HepG2 (cell line): ENCODE results near the gene HDAC10. TPM values are rescaled to one million over a fixed set of nuclear protein-coding genes. Genes with fewer than 3 reads are reported as not detected.

Source experiments
- ATAC-seq: fragments of 200-7000 bp; cut with Tn5 transposase; 3 replicates; pipeline ENCODE4 v1.9.1; 2020; ENCODE audit warnings: mild to moderate bottlenecking, moderate library complexity
- BruUV-seq: library from RNA; stranded (reverse); fragments of 400-500 nt; replicated peaks from 2 replicates; lab custom pipeline; 2021; lab: Mats Ljungman, UMichigan
- CTCF ChIA-PET: fragments of 300-600 bp; formaldehyde crosslinking; extraction: SDS; loops from one replicate; lab custom pipeline; 2021; ENCODE audit warnings: low total read pairs, inconsistent platforms, low intra/inter-chr PET ratio; lab: Yijun Ruan, JAX
- POLR2A ChIA-PET: fragments of 350-600 bp; sonication (Branson Sonifier 250); formaldehyde crosslinking; loops from one replicate; lab custom pipeline; 2020; ENCODE audit warnings: antibody characterized with exemption, inconsistent platforms; lab: Yijun Ruan, JAX
- DNase-seq: peaks from one replicate; pipeline ENCODE4 v3.0.0-alpha.2; 2015; ENCODE audit warnings: low spot score
- FAIRE-seq: peaks from 3 replicates; lab custom pipeline; 2011; peaks lifted over from hg19 to GRCh38; lab: Jason Lieb, UNC
- H2AFZ ChIP-seq: one replicate; pipeline ENCODE4 v1.6.1; 2011; ENCODE audit warnings: low read length, inconsistent platforms
- H3K27ac ChIP-seq: fragments of 300-600 bp; 3 replicates; pipeline ENCODE4 v1.8.0; 2011; ENCODE audit warnings: mixed run types, mild to moderate bottlenecking, mixed read lengths, low read length, inconsistent platforms; ENCODE audit not compliant: insufficient read depth; ENCODE audit errors: extremely low read length
- H3K27me3 ChIP-seq, 2 experiments: fragments of 200-600 bp in 1 of 2; 2 replicates in 1 of 2; 3 replicates in 1 of 2; pipeline versions ENCODE4 v1.6.0 to v1.8.0; 2011; ENCODE audit warnings: low read length in 2 of 2, mild to moderate bottlenecking in 2 of 2, moderate library complexity in 2 of 2, inconsistent platforms in 1 of 2; ENCODE audit not compliant: insufficient read depth in 2 of 2, control insufficient read depth in 1 of 2
- H3K36me3 ChIP-seq, 2 experiments: fragments of 200-600 bp in 1 of 2; replicated peaks in 1 of 2; 2 replicates in 1 of 2; 3 replicates in 1 of 2; pipeline versions ENCODE4 v1.5.1 to v1.8.0; 2011; ENCODE audit warnings: low read length in 2 of 2, inconsistent platforms in 1 of 2; ENCODE audit not compliant: insufficient read depth in 2 of 2, control insufficient read depth in 1 of 2
- H3K4me1 ChIP-seq: 2 replicates; pipeline ENCODE4 v1.5.1; 2012; ENCODE audit warnings: low read length, inconsistent platforms; ENCODE audit not compliant: insufficient read depth
- H3K4me2 ChIP-seq: 2 replicates; pipeline ENCODE4 v1.6.0; 2011; ENCODE audit warnings: low read depth, low read length, inconsistent platforms
- H3K4me3 ChIP-seq, 3 experiments: fragments of 200-600 bp in 1 of 3; sonication (generic), shearing (Covaris generic) in 1 of 3; replicated peaks in 1 of 3; 2 replicates each; pipeline ENCODE4 v1.5.1; 2011 to 2016; ENCODE audit warnings: low read length in 3 of 3, inconsistent platforms in 2 of 3, low read depth in 2 of 3, mild to moderate bottlenecking in 2 of 3, control low read depth in 1 of 3, mixed read lengths in 1 of 3; ENCODE audit not compliant: insufficient read depth in 1 of 3
- H3K79me2 ChIP-seq: one replicate; pipeline ENCODE4 v1.6.1; 2011; ENCODE audit warnings: low read length, inconsistent platforms; ENCODE audit not compliant: insufficient read depth
- H3K9ac ChIP-seq: 2 replicates; pipeline ENCODE4 v1.6.0; 2011; ENCODE audit warnings: mild to moderate bottlenecking, low read depth, low read length, inconsistent platforms; ENCODE audit not compliant: insufficient read depth
- H3K9me3 ChIP-seq: 2 replicates; pipeline ENCODE4 v1.5.1; 2012; ENCODE audit warnings: mild to moderate bottlenecking, low read length
- H4K20me1 ChIP-seq: 2 replicates; pipeline ENCODE4 v1.6.0; 2011; ENCODE audit warnings: inconsistent platforms, mild to moderate bottlenecking, low read length, moderate library complexity; ENCODE audit not compliant: insufficient read depth
- FOXA1 ChIP-seq, 2 experiments: fragments of 450-650 bp in 1 of 2; sonication (generic) in 1 of 2; formaldehyde crosslinking in 1 of 2; IDR thresholded peaks; 2 replicates each; pipeline versions ENCODE4 v1.4.0 to v1.6.1; 2016 to 2020; ENCODE audit warnings: missing genetic modification reagents in 1 of 2
- POLR2A ChIP-seq, 2 experiments: IDR thresholded peaks; 2 replicates each; pipeline ENCODE4 v1.6.1; 2011; ENCODE audit warnings: low read depth in 2 of 2, low read length in 2 of 2, mild to moderate bottlenecking in 1 of 2, moderate library complexity in 1 of 2; ENCODE audit not compliant: insufficient read depth in 1 of 2
- WGBS: methylation state at CpG from one replicate; pipeline ENCODE4 v1.1.6; 2017; ENCODE audit warnings: low lambda C conversion rate; 5-methylcytosine and 5-hydroxymethylcytosine counted together
- in situ Hi-C: cut with HindIII; loops from 2 replicates; pipeline ENCODE4 v1.10.0; 2017; ENCODE audit warnings: low pct_unique_long_range_greater_than_20kb; ENCODE audit not compliant: extremely low pct_ligation_motif_present
- intact Hi-C: fragments of 100-400 bp; cut with micrococcal nuclease; formaldehyde crosslinking; loops from one replicate; pipeline ENCODE4 v1.10.0; 2022; ENCODE audit not compliant: unreplicated experiment
- polyA plus RNA-seq, 8 experiments: library from polyadenylated mRNA; depleted of rRNA in 3 of 8; stranded (reverse) in 7 of 8; unstranded in 1 of 8; fragments of >200 nt; fragmentation: Illumina TruSeq in 4 of 8; extraction: Trizol in 4 of 8; gene quantifications; 2 replicates each; pipeline versions ENCODE4 v1.2.1 to v1.2.3, GENCODE V29; 2011 to 2016; ENCODE audit warnings: low read depth in 4 of 8, missing spikeins in 1 of 8, mixed read lengths in 1 of 8; ENCODE audit not compliant: insufficient read depth in 1 of 8
- total RNA-seq, 5 experiments: library from RNA; depleted of rRNA; stranded (reverse); fragments of >200 nt; fragmentation: Illumina TruSeq; extraction: Trizol; gene quantifications; 2 replicates each; pipeline ENCODE4 v1.2.3, GENCODE V29; 2016; ENCODE audit warnings: low read depth in 1 of 5
- TF ChIP-seq, protein P1 (sequence below): sonication (generic); formaldehyde crosslinking; IDR thresholded peaks from 2 replicates; pipeline ENCODE4 v1.5.0; 2020; ENCODE audit warnings: mild to moderate bottlenecking, missing genetic modification reagents, moderate library complexity
- TF ChIP-seq, protein P2 (sequence below): sonication (generic); formaldehyde crosslinking; IDR thresholded peaks from 2 replicates; pipeline ENCODE4 v1.5.0; 2020; ENCODE audit warnings: missing genetic modification reagents

Gene HDAC10
- total and polyA plus RNA-seq, 2 of the 13 experiments (the other 11 are each of a cell fraction or from before 2014, with no cell fraction given) = 13.9 to 14.9 TPM

- no peaks in the 10 kb centered on the region; a peak in 1 of 5 replicates for H3K27me3 ChIP-seq
- in situ Hi-C loops (no loop called here), intact Hi-C loops (no loop called here)
- no peak overlapping the region for H3K27ac ChIP-seq
- H3K4me1 ChIP-seq = peaks cover 42% of the 10 kb centered on the region
- H3K9me3 ChIP-seq = no peaks in the 10 kb centered on the region
- H3K9ac ChIP-seq = peak overlapping the region; percentile 85
- no TSS peak for BruUV-seq
- H3K4me3 ChIP-seq = peak overlapping the region in 2 of 3 experiments; percentile 89 to 98; a peak in 2 of 6 replicates
- 90% methylated on average over 12 of the region's 20 CpGs for WGBS
- CTCF ChIA-PET = no interaction called here
- TF ChIP-seq, protein P1, sequence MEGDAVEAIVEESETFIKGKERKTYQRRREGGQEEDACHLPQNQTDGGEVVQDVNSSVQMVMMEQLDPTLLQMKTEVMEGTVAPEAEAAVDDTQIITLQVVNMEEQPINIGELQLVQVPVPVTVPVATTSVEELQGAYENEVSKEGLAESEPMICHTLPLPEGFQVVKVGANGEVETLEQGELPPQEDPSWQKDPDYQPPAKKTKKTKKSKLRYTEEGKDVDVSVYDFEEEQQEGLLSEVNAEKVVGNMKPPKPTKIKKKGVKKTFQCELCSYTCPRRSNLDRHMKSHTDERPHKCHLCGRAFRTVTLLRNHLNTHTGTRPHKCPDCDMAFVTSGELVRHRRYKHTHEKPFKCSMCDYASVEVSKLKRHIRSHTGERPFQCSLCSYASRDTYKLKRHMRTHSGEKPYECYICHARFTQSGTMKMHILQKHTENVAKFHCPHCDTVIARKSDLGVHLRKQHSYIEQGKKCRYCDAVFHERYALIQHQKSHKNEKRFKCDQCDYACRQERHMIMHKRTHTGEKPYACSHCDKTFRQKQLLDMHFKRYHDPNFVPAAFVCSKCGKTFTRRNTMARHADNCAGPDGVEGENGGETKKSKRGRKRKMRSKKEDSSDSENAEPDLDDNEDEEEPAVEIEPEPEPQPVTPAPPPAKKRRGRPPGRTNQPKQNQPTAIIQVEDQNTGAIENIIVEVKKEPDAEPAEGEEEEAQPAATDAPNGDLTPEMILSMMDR = no peak
- TF ChIP-seq, protein P2, sequence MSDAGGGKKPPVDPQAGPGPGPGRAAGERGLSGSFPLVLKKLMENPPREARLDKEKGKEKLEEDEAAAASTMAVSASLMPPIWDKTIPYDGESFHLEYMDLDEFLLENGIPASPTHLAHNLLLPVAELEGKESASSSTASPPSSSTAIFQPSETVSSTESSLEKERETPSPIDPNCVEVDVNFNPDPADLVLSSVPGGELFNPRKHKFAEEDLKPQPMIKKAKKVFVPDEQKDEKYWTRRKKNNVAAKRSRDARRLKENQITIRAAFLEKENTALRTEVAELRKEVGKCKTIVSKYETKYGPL (CRISPR knock-in tag) = no peak
- TF ChIP-seq FOXA1 (IDR thresholded peaks at IDR 0.05) (no peak), FOXA1 (CRISPR knock-in tag; IDR thresholded peaks at IDR 0.05) (peak; percentile 78), POLR2A (IDR thresholded peaks at IDR 0.05; ENCODE audit: insufficient read depth in 1 of 2, low read depth in 2 of 2, low read length in 2 of 2) (peak in 1 of 2 experiments; percentile 2; a peak in 1 of 4 replicates)
- TF ChIP-seq, all 625 proteins: peak for 2
- POLR2A ChIA-PET = interaction anchor here (1.2 kb wide), 1 partner anchor 47 kb away, joined by 3 read pairs; no protein-coding TSS in a partner anchor
- H3K79me2 ChIP-seq = peaks cover 36% of the 10 kb centered on the region
- no peak overlapping the region for H2AFZ ChIP-seq
- H3K4me2 ChIP-seq = peak overlapping the region; percentile 89
- DNase-seq (peak; percentile 39), ATAC-seq (peak; percentile 17), FAIRE-seq (no peak)
- H4K20me1 ChIP-seq = peaks cover 12% of the 10 kb centered on the region
- peaks cover 2 to 9% of the 10 kb centered on the region in 2 experiments; a peak in 2 of 5 replicates for H3K36me3 ChIP-seq
These were observed 4.6 kb downstream of the HDAC10 start for GRCh38 chr22:50246242-50247175.
